ENCODE results near the gene ZSCAN5B. TPM values are rescaled to one million over a fixed set of nuclear protein-coding genes. Genes with fewer than 3 reads are reported as not detected.

The ZSCAN5B gene
- total RNA-seq, 6 experiments from 2014 or later, result 0.12 TPM; not detected in 5

- Mint-ChIP-seq H3K27ac (no peak overlapping the region), H3K4me1 (ENCODE audit: low read depth) (no peaks in the 10 kb centered on the region), H3K27me3 (ENCODE audit: insufficient read depth) (peaks cover 6% of the 10 kb centered on the region), H3K4me3 (no peak overlapping the region), H3K9me3 (peaks cover 7% of the 10 kb centered on the region; the same call in 1 of the 2 replicates), H3K36me3 (ENCODE audit: low read depth) (peaks cover 21% of the 10 kb centered on the region)
- DNase-seq, result no peak
- no peak for TF ChIP-seq CTCF (IDR thresholded peaks at IDR 0.05)
Measured at GRCh38 chr19:56161534-56161933, 36.0 kb downstream of the ZSCAN5B start.

- no peak overlapping the region for H3K27ac Mint-ChIP-seq
Measured at GRCh38 chr19:56159622-56160271, 37.8 kb downstream of the ZSCAN5B start.

GRCh38 chr19:56159009-56159559, 38.5 kb downstream of the ZSCAN5B start:
- Mint-ChIP-seq H3K4me3 (no peak overlapping the region), H3K36me3 (ENCODE audit: low read depth) (peaks cover 33% of the 10 kb centered on the region), H3K27ac (no peak overlapping the region), H3K27me3 (ENCODE audit: insufficient read depth) (peaks cover 5% of the 10 kb centered on the region), H3K9me3 (peaks cover 3% of the 10 kb centered on the region; the same call in 1 of the 2 replicates), H3K4me1 (ENCODE audit: low read depth) (no peaks in the 10 kb centered on the region)
- no peak for DNase-seq
- TF ChIP-seq CTCF (IDR thresholded peaks at IDR 0.05), result no peak

More at GRCh38 chr19:56159622-56160271, 37.8 kb downstream of the ZSCAN5B start:
- H3K27me3 Mint-ChIP-seq (ENCODE audit: insufficient read depth), result peaks cover 5% of the 10 kb centered on the region
- peaks cover 3% of the 10 kb centered on the region; the same call in 1 of the 2 replicates for H3K9me3 Mint-ChIP-seq
- peaks cover 33% of the 10 kb centered on the region for H3K36me3 Mint-ChIP-seq (ENCODE audit: low read depth)
- H3K4me3 Mint-ChIP-seq, result no peak overlapping the region
- DNase-seq, result no peak
- TF ChIP-seq CTCF (IDR thresholded peaks at IDR 0.05), result no peak
- no peaks in the 10 kb centered on the region for H3K4me1 Mint-ChIP-seq (ENCODE audit: low read depth)

- DNase-seq, result no peak
- Mint-ChIP-seq H3K9me3 (peaks cover 3% of the 10 kb centered on the region; the same call in 1 of the 2 replicates), H3K27ac (no peak overlapping the region), H3K27me3 (ENCODE audit: insufficient read depth) (peaks cover 5% of the 10 kb centered on the region), H3K4me3 (no peak overlapping the region), H3K4me1 (ENCODE audit: low read depth) (no peaks in the 10 kb centered on the region), H3K36me3 (ENCODE audit: low read depth) (peaks cover 33% of the 10 kb centered on the region)
- TF ChIP-seq CTCF (IDR thresholded peaks at IDR 0.05), result no peak
Measured at GRCh38 chr19:56158170-56158757, 39.3 kb downstream of the ZSCAN5B start.

- H3K4me1 Mint-ChIP-seq (ENCODE audit: low read depth), result no peaks in the 10 kb centered on the region
- H3K4me3 Mint-ChIP-seq, result no peak overlapping the region
- H3K36me3 Mint-ChIP-seq (ENCODE audit: low read depth), result peaks cover 28% of the 10 kb centered on the region
- no peaks in the 10 kb centered on the region; the same call in 1 of the 2 replicates for H3K9me3 Mint-ChIP-seq
- peaks cover 3% of the 10 kb centered on the region for H3K27me3 Mint-ChIP-seq (ENCODE audit: insufficient read depth)
- no peak overlapping the region for H3K27ac Mint-ChIP-seq
- TF ChIP-seq CTCF (IDR thresholded peaks at IDR 0.05), result no peak
- DNase-seq, result no peak
Measured at GRCh38 chr19:56156768-56157167, 40.8 kb downstream of the ZSCAN5B start.

Data from HFFc6 (cell line).